HCT116 (cell line): Measurements from ENCODE around the gene RHEB. TPM values are rescaled to one million over a fixed set of nuclear protein-coding genes. Genes with fewer than 3 reads are reported as not detected.

Experiments
- ATAC-seq: fragments of 200-7000 bp; cut with Tn5 transposase; 2 replicates; pipeline ENCODE4 v1.9.1; 2020; ENCODE audit warnings: mild to moderate bottlenecking, moderate library complexity
- BruUV-seq: library from RNA; stranded (reverse); fragments of 400-500 nt; replicated peaks from 2 replicates; lab custom pipeline; 2021; lab: Mats Ljungman, UMichigan
- CTCF ChIA-PET: fragments of 300-600 bp; sonication (Branson Sonifier 250); formaldehyde crosslinking; loops from one replicate; lab custom pipeline; 2021; ENCODE audit warnings: antibody characterized with exemption; lab: Charles Lee
- POLR2A ChIA-PET: fragments of 300-600, 350-600 bp; sonication (Branson Sonifier 250); formaldehyde crosslinking; loops from one replicate; lab custom pipeline; 2021; ENCODE audit warnings: antibody characterized with exemption; lab: Charles Lee
- RAD21 ChIA-PET, 2 experiments: fragments of 300-600 bp; sonication (Branson Sonifier 250); formaldehyde crosslinking; loops; one replicate each; lab custom pipeline; 2023; ENCODE audit warnings: low total read pairs in 2 of 2; ENCODE audit not compliant: uncharacterized antibody in 2 of 2, unreplicated experiment in 2 of 2, low non-redundant PET in 1 of 2; lab: Charles Lee
- DNase-seq: peaks from one replicate; pipeline ENCODE4 v3.0.0-alpha.2; 2010; ENCODE audit warnings: low read depth, low spot score
- H2AFZ ChIP-seq: fragments of 200-600 bp; shearing (Covaris generic), sonication (generic); 2 replicates; pipeline ENCODE4 v1.6.1; 2017; ENCODE audit warnings: low read depth, mixed run types, mixed read lengths, antibody characterized with exemption, low read length; ENCODE audit not compliant: poor library complexity, severe bottlenecking
- H3K27ac ChIP-seq: 2 replicates; pipeline ENCODE4 v1.5.1; 2012; ENCODE audit warnings: low read depth, low read length
- H3K27me3 ChIP-seq: fragments of 200-600 bp; sonication (generic); 2 replicates; pipeline ENCODE4 v1.6.1; 2016; ENCODE audit warnings: mixed run types, low read length, mixed read lengths; ENCODE audit not compliant: insufficient read depth
- H3K36me3 ChIP-seq, 2 experiments: fragments of 200-500 bp in 1 of 2; fragments of 200-600 bp in 1 of 2; sonication (Bioruptor generic) in 1 of 2; sonication (generic) in 1 of 2; 2 replicates each; pipeline versions ENCODE4 v1.5.1 to v1.6.1; 2014 to 2016; ENCODE audit warnings: low read length in 2 of 2, inconsistent platforms in 1 of 2, mixed read lengths in 1 of 2, mixed run types in 1 of 2; ENCODE audit not compliant: insufficient read depth in 2 of 2, control insufficient read depth in 1 of 2
- H3K4me1 ChIP-seq, 2 experiments: fragments of 200-600 bp in 1 of 2; sonication (generic) in 1 of 2; 2 replicates each; pipeline versions ENCODE4 v1.5.1 to v1.6.1; 2012 to 2017; ENCODE audit warnings: low read length in 2 of 2, inconsistent platforms in 1 of 2, mild to moderate bottlenecking in 1 of 2, mixed read lengths in 1 of 2, mixed run types in 1 of 2, moderate library complexity in 1 of 2; ENCODE audit not compliant: insufficient read depth in 2 of 2, control insufficient read depth in 1 of 2
- H3K4me2 ChIP-seq: fragments of 200-600 bp; sonication (generic); 2 replicates; pipeline ENCODE4 v1.6.1; 2017; ENCODE audit warnings: mixed run types, low read length, mixed read lengths
- H3K4me3 ChIP-seq, 2 experiments: fragments of 200-600 bp in 1 of 2; sonication (generic) in 1 of 2; replicated peaks in 1 of 2; 2 replicates each; pipeline ENCODE4 v1.5.1; 2011 to 2016; ENCODE audit warnings: low read length in 2 of 2, control low read depth in 1 of 2, low read depth in 1 of 2, mild to moderate bottlenecking in 1 of 2, mixed read lengths in 1 of 2, mixed run types in 1 of 2
- H3K79me2 ChIP-seq: fragments of 200-600 bp; sonication (generic); 2 replicates; pipeline ENCODE4 v1.6.1; 2017; ENCODE audit warnings: mild to moderate bottlenecking, mixed run types, low read length, moderate library complexity, mixed read lengths; ENCODE audit not compliant: insufficient read depth
- H3K9ac ChIP-seq: fragments of 200-600 bp; sonication (generic); 2 replicates; pipeline ENCODE4 v1.6.1; 2016; ENCODE audit warnings: low read length, mixed read lengths
- H3K9me2 ChIP-seq: fragments of 200-600 bp; sonication (generic), shearing (Covaris generic); 2 replicates; pipeline ENCODE4 v1.6.1; 2017; ENCODE audit warnings: mixed run types, mild to moderate bottlenecking, moderate library complexity; ENCODE audit not compliant: insufficient read depth
- H3K9me3 ChIP-seq, 2 experiments: fragments of 200-500 bp in 1 of 2; fragments of 200-600 bp in 1 of 2; sonication (Bioruptor generic) in 1 of 2; sonication (generic) in 1 of 2; 2 replicates each; pipeline ENCODE4 v1.6.1; 2014 to 2017; ENCODE audit warnings: low read length in 2 of 2, mixed read lengths in 2 of 2, inconsistent platforms in 1 of 2, low read depth in 1 of 2, mild to moderate bottlenecking in 1 of 2, mixed run types in 1 of 2, moderate library complexity in 1 of 2; ENCODE audit not compliant: control insufficient read depth in 1 of 2, insufficient read depth in 1 of 2
- H4K20me1 ChIP-seq: fragments of 200-600 bp; sonication (generic), shearing (Covaris generic); 2 replicates; pipeline ENCODE4 v1.6.1; 2017; ENCODE audit warnings: mixed run types, mild to moderate bottlenecking, moderate library complexity; ENCODE audit not compliant: insufficient read depth
- ATF3 ChIP-seq: IDR thresholded peaks from 2 replicates; pipeline ENCODE4 v1.6.1; 2012
- CBX3 ChIP-seq: IDR thresholded peaks from 2 replicates; pipeline ENCODE4 v1.6.1; 2012; ENCODE audit warnings: low read depth
- CEBPB ChIP-seq: IDR thresholded peaks from 2 replicates; pipeline ENCODE4 v1.6.1; 2012; ENCODE audit warnings: low read depth
- CTCF ChIP-seq, 3 experiments: fragments of 200-600 bp in 1 of 3; sonication (generic) in 1 of 3; IDR thresholded peaks in 2 of 3; conservative IDR thresholded peaks in 1 of 3; 2 replicates each; pipeline ENCODE4 v1.5.1; 2012 to 2017; ENCODE audit warnings: low read depth in 2 of 3, low read length in 2 of 3, antibody characterized with exemption in 1 of 3, borderline replicate concordance in 1 of 3, control low read depth in 1 of 3, mild to moderate bottlenecking in 1 of 3, mixed read lengths in 1 of 3, mixed run types in 1 of 3, moderate library complexity in 1 of 3; ENCODE audit not compliant: insufficient read depth in 1 of 3
- EGR1 ChIP-seq: IDR thresholded peaks from 2 replicates; pipeline ENCODE4 v1.6.1; 2012; ENCODE audit warnings: low read depth
- ELF1 ChIP-seq: IDR thresholded peaks from 2 replicates; pipeline ENCODE4 v1.6.1; 2012; ENCODE audit warnings: low read depth, borderline replicate concordance
- EZH2 ChIP-seq: fragments of 200-600 bp; sonication (generic); IDR thresholded peaks from 2 replicates; pipeline ENCODE4 v1.6.1; 2017; ENCODE audit warnings: antibody characterized with exemption, mixed run types
- FOSL1 ChIP-seq: IDR thresholded peaks from 2 replicates; pipeline ENCODE4 v1.6.1; 2012; ENCODE audit warnings: low read depth
- MAX ChIP-seq: IDR thresholded peaks from 2 replicates; pipeline ENCODE4 v1.6.1; 2012
- POLR2A ChIP-seq: IDR thresholded peaks from 2 replicates; pipeline ENCODE4 v1.7.0; 2011; ENCODE audit warnings: borderline replicate concordance; ENCODE audit not compliant: insufficient read depth, insufficient read length; ENCODE audit errors: extremely low read depth
- POLR2AphosphoS5 ChIP-seq: IDR thresholded peaks from 2 replicates; pipeline ENCODE4 v1.6.1; 2011; ENCODE audit warnings: mild to moderate bottlenecking, low read depth, low read length, moderate library complexity
- RAD21 ChIP-seq: IDR thresholded peaks from 2 replicates; pipeline ENCODE4 v1.6.1; 2012; ENCODE audit warnings: low read depth, mild to moderate bottlenecking
- REST ChIP-seq: IDR thresholded peaks from 2 replicates; pipeline ENCODE4 v1.6.1; 2012; ENCODE audit warnings: low read depth
- SIN3A ChIP-seq: IDR thresholded peaks from 2 replicates; pipeline ENCODE4 v1.6.1; 2012; ENCODE audit warnings: low read depth
- SRF ChIP-seq: IDR thresholded peaks from 2 replicates; pipeline ENCODE4 v1.6.1; 2012; ENCODE audit warnings: low read depth
- TCF7L2 ChIP-seq: IDR thresholded peaks from 2 replicates; pipeline ENCODE4 v1.7.0; 2011; ENCODE audit warnings: borderline replicate concordance, inconsistent platforms; ENCODE audit not compliant: insufficient read depth, insufficient read length; ENCODE audit errors: extremely low read depth
- YY1 ChIP-seq: IDR thresholded peaks from 2 replicates; pipeline ENCODE4 v1.6.1; 2011; ENCODE audit warnings: low read length, low read depth, moderate library complexity, mild to moderate bottlenecking; ENCODE audit not compliant: insufficient replicate concordance; ENCODE audit errors: extremely low read depth
- ZBTB33 ChIP-seq: IDR thresholded peaks from 2 replicates; pipeline ENCODE4 v1.6.1; 2011; ENCODE audit warnings: mild to moderate bottlenecking, low read length, moderate library complexity; ENCODE audit not compliant: insufficient replicate concordance; ENCODE audit errors: extremely low read depth
- ZFX ChIP-seq: fragments of 450-650 bp; IDR thresholded peaks from 2 replicates; pipeline ENCODE4 v1.6.1; 2017
- ZNF274 ChIP-seq: fragments of 200-500 bp; sonication (Bioruptor generic); IDR thresholded peaks from 2 replicates; pipeline ENCODE4 v1.6.1; 2014; ENCODE audit warnings: mild to moderate bottlenecking, low read depth, low read length, inconsistent platforms
- intact Hi-C: fragments of 100-400 bp; cut with micrococcal nuclease; formaldehyde crosslinking; loops from 2 replicates; pipeline ENCODE4 v1.10.0; 2022
- total RNA-seq: library from RNA; stranded (reverse); gene quantifications from one replicate; pipeline ENCODE4 v1.2.1, GENCODE V29; 2021; ENCODE audit not compliant: unreplicated experiment

Gene RHEB
- total RNA-seq, 1 experiment from 2014 or later: 114 TPM

- H4K20me1 ChIP-seq: peaks cover 36% of the 10 kb centered on the region
- no peak for ATAC-seq
- H3K4me1 ChIP-seq: peaks cover 16 to 42% of the 10 kb centered on the region in 2 experiments
Observed at GRCh38 chr7:151517601-151518104, 2.0 kb downstream of the RHEB start.

More at GRCh38 chr7:151517601-151518104, 2.0 kb downstream of the RHEB start:
- peak overlapping the region; percentile 85 for H3K4me2 ChIP-seq
- H3K9ac ChIP-seq: peak overlapping the region; percentile 97
- no peak overlapping the region for H2AFZ ChIP-seq
- TF ChIP-seq EZH2: no peak
- no peak for TF ChIP-seq ZFX
- TF ChIP-seq CTCF (IDR thresholded peaks at IDR 0.05 in 2 of 3, conservative IDR thresholded peaks at IDR 0.05 in 1 of 3; ENCODE audit: borderline replicate concordance in 1 of 3, insufficient read depth in 1 of 3, low read depth in 2 of 3, low read length in 2 of 3): no peak
- no peak for TF ChIP-seq SRF
- no peak for TF ChIP-seq YY1
- no peak for TF ChIP-seq POLR2AphosphoS5
- no peak for TF ChIP-seq REST
- no peak for TF ChIP-seq RAD21
- TF ChIP-seq TCF7L2: no peak
- TF ChIP-seq ELF1: no peak
- no peak for TF ChIP-seq MAX
- no peak for TF ChIP-seq ATF3
- no peak for TF ChIP-seq ZNF274
- no peak for TF ChIP-seq CBX3
- TF ChIP-seq ZBTB33: no peak
- TF ChIP-seq CEBPB: no peak
- TF ChIP-seq SIN3A: no peak
- TF ChIP-seq FOSL1: no peak
- TF ChIP-seq POLR2A: no peak
- TF ChIP-seq EGR1: no peak
- BruUV-seq: no TSS peak
- intact Hi-C loops: no loop called here
- RAD21 ChIA-PET: no interaction called here
- H3K4me3 ChIP-seq: peak overlapping the region; percentile 97 to 99
- no peaks in the 10 kb centered on the region for H3K9me2 ChIP-seq
- no peak for DNase-seq
- no peaks in the 10 kb centered on the region for H3K27me3 ChIP-seq
- peaks cover 66% of the 10 kb centered on the region for H3K79me2 ChIP-seq
- no peaks in the 10 kb centered on the region for H3K36me3 ChIP-seq
- no peaks in the 10 kb centered on the region for H3K9me3 ChIP-seq
- POLR2A ChIA-PET: no interaction called here
- peak overlapping the region; percentile 97 for H3K27ac ChIP-seq
- CTCF ChIA-PET: no interaction called here
